Measurements from ENCODE around the gene ZDHHC11.
"Not testable (repeated sequence)": the region's sequence is repeated elsewhere in the genome, so short reads cannot be mapped to it uniquely, and the experiment has no call there.

DNA sequence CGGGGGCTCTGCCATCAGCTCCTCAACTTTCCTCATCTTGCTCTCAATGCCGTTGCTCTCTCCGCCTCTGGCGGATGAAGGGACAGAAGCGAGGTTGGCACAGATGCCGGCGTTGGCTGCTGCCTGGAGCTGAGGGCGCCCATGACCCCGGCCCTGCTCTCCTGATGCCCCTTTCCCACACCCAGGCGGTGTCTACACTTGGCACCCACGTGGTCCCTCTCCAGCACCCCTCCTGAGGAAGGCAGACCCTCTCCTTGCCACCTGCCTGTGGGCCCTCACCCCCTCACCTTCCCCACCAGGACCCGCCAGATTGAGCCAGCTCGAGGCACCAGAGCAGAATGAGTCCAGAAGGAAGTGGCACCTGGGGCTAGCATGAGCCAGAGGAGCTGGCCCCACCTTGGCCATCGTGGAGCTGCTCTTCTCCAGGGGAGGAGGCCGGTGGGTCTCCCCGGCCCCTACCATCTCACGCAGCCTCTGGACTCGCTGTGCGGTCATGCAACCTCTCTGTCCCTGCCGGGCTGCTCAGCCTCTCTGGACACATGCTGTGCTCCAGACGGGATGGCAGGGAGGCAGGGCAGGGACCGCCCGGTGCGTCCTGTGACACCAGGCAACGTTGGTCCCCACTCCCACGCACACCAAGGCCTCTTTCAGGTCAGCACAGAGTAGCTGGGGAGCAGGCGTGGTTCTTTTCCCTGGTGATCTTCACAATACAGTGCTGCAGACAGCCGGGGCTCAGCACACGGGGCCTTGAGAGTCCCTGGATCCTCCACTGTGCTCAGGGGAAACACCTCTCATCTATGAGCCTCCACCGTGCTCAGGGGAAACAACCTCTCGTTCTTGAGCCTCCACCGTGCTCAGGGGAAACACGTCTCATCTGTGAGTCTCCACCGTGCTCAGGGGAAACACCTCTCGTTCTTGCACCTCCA lies 4.8 kb downstream of the ZDHHC11 start:
- not testable (repeated sequence) for TF ChIP-seq EZH2 (IDR thresholded peaks at IDR 0.05; ENCODE audit: low read length, unreplicated experiment); CTCF (conservative IDR thresholded peaks at IDR 0.05; ENCODE audit: low read depth, low read length); EZH2phosphoT487 (IDR thresholded peaks at IDR 0.05; ENCODE audit: borderline replicate concordance, low read length)
